ENCODE measurements around the gene LDLRAP1.

GRCh38 chr1:25565626-25566025 lies 22.2 kb downstream of the LDLRAP1 start:
- TF ChIP-seq POLR2A (IDR thresholded peaks at IDR 0.05; ENCODE audit: extremely low read depth, insufficient read length): no peak
- TF ChIP-seq CTCF (IDR thresholded peaks at IDR 0.05; ENCODE audit: low read depth, low read length): no peak
- no peak for TF ChIP-seq MYC (IDR thresholded peaks at IDR 0.05; ENCODE audit: low read depth, low read length)
- TF ChIP-seq MAX (IDR thresholded peaks at IDR 0.05; ENCODE audit: low read depth, low read length): no peak

Data from NB4 (cell line).